BJ (cell line): ENCODE measurements around the gene SESN3. TPM values are rescaled to one million over a fixed set of nuclear protein-coding genes. Genes with fewer than 3 reads are reported as not detected.

Source experiments
- CTCF ChIA-PET: fragments of 350-600 bp; formaldehyde crosslinking; extraction: SDS; loops from one replicate; lab custom pipeline; 2021; ENCODE audit warnings: antibody characterized with exemption, inconsistent platforms; lab: Yijun Ruan, JAX
- POLR2A ChIA-PET: fragments of 300-600 bp; sonication (Branson Sonifier 250); formaldehyde crosslinking; extraction: SDS; loops from one replicate; lab custom pipeline; 2021; ENCODE audit warnings: antibody characterized with exemption; lab: Charles Lee
- DNase-seq: peaks from one replicate; pipeline ENCODE4 v3.0.0-alpha.2; 2011; ENCODE audit warnings: low read depth
- H3K27me3 ChIP-seq: 2 replicates; pipeline ENCODE4 v1.6.0; 2011; ENCODE audit warnings: low read length; ENCODE audit not compliant: control insufficient read depth, insufficient read depth
- H3K36me3 ChIP-seq: 2 replicates; pipeline ENCODE4 v1.5.1; 2011; ENCODE audit warnings: low read length; ENCODE audit not compliant: control insufficient read depth, insufficient read depth
- H3K4me3 ChIP-seq: 2 replicates; pipeline ENCODE4 v1.5.1; 2011; ENCODE audit warnings: low read depth, mild to moderate bottlenecking, control low read depth, low read length
- polyA plus RNA-seq: library from polyadenylated mRNA; depleted of rRNA; stranded (reverse); fragments of >200 nt; gene quantifications from 2 replicates; pipeline ENCODE4 v1.2.3, GENCODE V29; 2011
- TF ChIP-seq, protein P1 (sequence below): IDR thresholded peaks from 2 replicates; pipeline ENCODE4 v1.5.1; 2011; ENCODE audit warnings: low read depth, mild to moderate bottlenecking, control low read depth, inconsistent platforms, low read length, moderate library complexity; ENCODE audit not compliant: insufficient read depth

Gene SESN3
- polyA plus RNA-seq, 1 experiment = 0.31 TPM

DNA sequence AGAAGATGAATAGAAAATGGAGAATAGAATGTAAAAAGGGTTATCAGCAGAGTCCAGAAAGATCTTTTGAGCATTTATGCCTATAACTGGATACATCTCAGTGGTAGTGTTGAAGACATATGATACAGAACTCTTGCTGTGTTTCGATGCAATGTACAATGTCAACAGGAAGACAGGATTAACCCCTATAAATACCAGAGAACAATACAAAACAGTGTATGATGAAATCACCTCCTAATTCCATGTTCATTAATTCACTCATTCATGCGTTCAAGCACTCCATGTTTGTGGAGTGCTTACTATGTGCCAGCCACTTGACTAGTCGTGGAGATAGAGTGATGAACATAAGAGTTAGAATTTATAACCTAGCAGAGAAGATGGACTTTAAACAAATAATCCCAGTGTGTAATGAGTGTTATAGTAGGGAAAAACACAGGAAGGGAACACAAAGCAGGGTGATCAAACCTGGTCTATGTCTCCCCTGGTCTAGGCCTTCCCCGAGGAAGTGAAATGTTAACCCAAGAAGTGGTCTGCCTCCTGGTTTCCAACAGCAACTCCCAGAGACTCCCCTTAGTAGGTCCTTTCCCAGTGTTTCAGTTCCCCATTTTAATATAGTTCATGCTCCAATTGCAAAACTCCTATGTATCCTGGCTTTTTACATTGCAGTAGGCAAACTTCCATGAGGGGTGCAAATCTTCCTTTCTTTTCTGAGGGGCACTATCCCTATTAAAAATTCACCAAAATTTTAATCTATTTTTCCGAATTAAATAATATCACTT lies 9.1 kb upstream of the SESN3 start:
- CTCF ChIA-PET = no interaction called here
- Histone ChIP-seq H3K27me3 (peaks cover 2% of the 10 kb centered on the region; the same call in 1 of the 2 replicates), H3K4me3 (no peak overlapping the region), H3K36me3 (no peaks in the 10 kb centered on the region)
- POLR2A ChIA-PET = no interaction called here
- TF ChIP-seq, protein P1, sequence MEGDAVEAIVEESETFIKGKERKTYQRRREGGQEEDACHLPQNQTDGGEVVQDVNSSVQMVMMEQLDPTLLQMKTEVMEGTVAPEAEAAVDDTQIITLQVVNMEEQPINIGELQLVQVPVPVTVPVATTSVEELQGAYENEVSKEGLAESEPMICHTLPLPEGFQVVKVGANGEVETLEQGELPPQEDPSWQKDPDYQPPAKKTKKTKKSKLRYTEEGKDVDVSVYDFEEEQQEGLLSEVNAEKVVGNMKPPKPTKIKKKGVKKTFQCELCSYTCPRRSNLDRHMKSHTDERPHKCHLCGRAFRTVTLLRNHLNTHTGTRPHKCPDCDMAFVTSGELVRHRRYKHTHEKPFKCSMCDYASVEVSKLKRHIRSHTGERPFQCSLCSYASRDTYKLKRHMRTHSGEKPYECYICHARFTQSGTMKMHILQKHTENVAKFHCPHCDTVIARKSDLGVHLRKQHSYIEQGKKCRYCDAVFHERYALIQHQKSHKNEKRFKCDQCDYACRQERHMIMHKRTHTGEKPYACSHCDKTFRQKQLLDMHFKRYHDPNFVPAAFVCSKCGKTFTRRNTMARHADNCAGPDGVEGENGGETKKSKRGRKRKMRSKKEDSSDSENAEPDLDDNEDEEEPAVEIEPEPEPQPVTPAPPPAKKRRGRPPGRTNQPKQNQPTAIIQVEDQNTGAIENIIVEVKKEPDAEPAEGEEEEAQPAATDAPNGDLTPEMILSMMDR = no peak
- no peak for DNase-seq

DNA sequence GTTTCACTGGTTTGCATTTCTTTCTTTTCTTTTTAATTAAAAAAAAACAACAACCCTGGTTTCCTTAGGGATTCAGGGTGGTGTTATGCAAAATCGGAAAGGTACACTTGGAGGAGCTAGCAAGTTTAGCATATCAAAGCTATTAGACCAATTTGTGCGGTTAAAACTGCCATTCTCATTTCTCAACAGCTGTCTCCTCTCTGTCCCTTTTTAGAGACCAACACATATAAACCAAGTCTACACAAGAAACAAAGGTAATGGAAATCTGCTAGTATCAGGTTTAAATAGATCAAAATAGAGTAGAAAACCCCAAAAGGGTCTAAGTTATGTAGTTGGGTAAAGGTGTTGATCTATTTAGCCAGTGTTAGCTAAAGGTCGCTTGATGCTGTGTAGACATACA lies 1.7 kb upstream of the SESN3 start:
- Histone ChIP-seq H3K4me3 (no peak overlapping the region), H3K36me3 (no peaks in the 10 kb centered on the region)

DNA sequence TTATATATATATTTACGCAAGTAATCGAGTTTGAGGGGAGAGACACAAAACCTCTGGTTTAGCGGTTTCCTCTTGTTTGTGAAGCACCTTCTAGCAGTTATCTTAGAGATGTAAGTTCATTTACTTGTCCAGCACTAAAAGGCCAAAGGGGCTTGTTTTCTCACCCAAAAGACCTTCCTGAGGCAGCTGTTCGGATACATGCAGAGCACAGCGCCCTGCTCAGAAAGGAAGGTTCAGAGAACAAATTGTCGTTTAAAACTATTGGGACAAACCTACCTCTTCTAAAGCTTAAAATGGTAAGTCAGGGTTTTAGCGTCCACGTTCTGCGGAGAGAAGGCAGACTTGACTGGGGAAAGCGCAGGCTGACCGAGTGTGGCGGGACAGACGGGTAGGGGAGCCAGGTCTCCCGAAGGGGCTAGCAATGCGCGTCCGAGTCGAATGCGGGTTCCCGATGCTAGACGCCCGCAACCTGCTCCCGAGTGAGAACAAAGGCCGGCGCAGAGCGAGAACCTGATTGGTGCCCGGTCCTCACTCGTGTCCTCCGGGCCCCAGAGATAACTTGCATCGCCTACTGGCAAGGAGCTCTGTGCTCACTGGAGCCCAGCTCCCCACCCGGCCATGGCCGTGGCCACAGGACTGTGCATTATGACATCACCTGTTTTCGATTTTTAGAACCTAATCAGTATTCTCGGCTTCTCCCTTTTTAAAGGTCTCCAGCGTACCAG lies 1.0 kb upstream of the SESN3 start:
- peak overlapping the region; percentile 52 for H3K4me3 ChIP-seq
- CTCF ChIA-PET = interaction anchor here (1.2 kb wide), 1 partner anchor 473 kb away, joined by 7 read pairs; no protein-coding TSS in a partner anchor
- POLR2A ChIA-PET = interaction anchor here (0.7 kb wide), 1 partner anchor 405 kb away, joined by 3 read pairs; no protein-coding TSS in a partner anchor
- peaks cover 14% of the 10 kb centered on the region for H3K27me3 ChIP-seq
- TF ChIP-seq, protein P1 = no peak
- DNase-seq = no peak
- H3K36me3 ChIP-seq = no peaks in the 10 kb centered on the region

More for the DNA sequence above, 1.7 kb upstream of the SESN3 start:
- TF ChIP-seq, protein P1 = no peak
- CTCF ChIA-PET = interaction anchor here (0.6 kb wide), 1 partner anchor 477 kb away, joined by 3 read pairs; no protein-coding TSS in a partner anchor
- peaks cover 14% of the 10 kb centered on the region for H3K27me3 ChIP-seq
- DNase-seq = no peak
- POLR2A ChIA-PET = no interaction called here

DNA sequence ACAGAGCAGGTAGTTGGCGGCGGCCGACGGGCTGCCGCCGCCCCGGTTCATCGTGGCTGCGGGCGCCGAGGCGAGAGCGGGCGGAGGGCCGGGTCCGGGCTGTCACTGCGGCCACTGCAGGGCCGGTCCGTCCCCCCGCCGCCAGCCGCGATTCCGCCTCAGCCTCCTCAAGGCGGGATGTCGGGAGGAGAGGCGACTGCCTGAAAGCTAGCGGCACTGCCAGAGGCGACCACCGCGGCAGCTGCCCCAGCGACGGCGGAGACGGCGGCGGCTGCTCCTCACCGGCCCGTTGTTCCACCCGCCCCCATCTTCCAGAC lies 234 bp downstream of the SESN3 start:
- peak overlapping the region; percentile 52 for H3K4me3 ChIP-seq
- TF ChIP-seq, protein P1 = no peak
- H3K36me3 ChIP-seq = no peaks in the 10 kb centered on the region
- DNase-seq = no peak
- ChIA-PET POLR2A (no interaction called here), CTCF (interaction anchor here (0.7 to 1.2 kb wide), 2 partner anchors 12 to 474 kb away, joined by 3 to 7 read pairs; no protein-coding TSS in a partner anchor)
- H3K27me3 ChIP-seq = peaks cover 14% of the 10 kb centered on the region
